Panc1 (cell line): ENCODE data around the gene RAD50. TPM values are rescaled to one million over a fixed set of nuclear protein-coding genes. Genes with fewer than 3 reads are reported as not detected.

Source experiments
- ATAC-seq: fragments of 200-7000 bp; cut with Tn5 transposase; 2 replicates; pipeline ENCODE4 v1.9.1; 2020; ENCODE audit warnings: mild to moderate bottlenecking, moderate library complexity
- BruUV-seq: library from RNA; stranded (reverse); fragments of 400-500 nt; replicated peaks from 2 replicates; lab custom pipeline; 2021; lab: Mats Ljungman, UMichigan
- CTCF ChIA-PET: fragments of 300-600 bp; sonication (Branson Sonifier 250); formaldehyde crosslinking; loops from one replicate; lab custom pipeline; 2022; ENCODE audit warnings: antibody characterized with exemption; lab: Charles Lee
- POLR2A ChIA-PET: fragments of 300-600 bp; sonication (Branson Sonifier 250); formaldehyde crosslinking; loops from one replicate; lab custom pipeline; 2022; ENCODE audit warnings: antibody characterized with exemption; lab: Charles Lee
- DNase-seq: peaks from one replicate; pipeline ENCODE4 v3.0.0-alpha.2; 2010; ENCODE audit warnings: low read depth, low spot score
- H3K27ac ChIP-seq: 2 replicates; pipeline ENCODE4 v1.5.1; 2011; ENCODE audit warnings: mild to moderate bottlenecking, low read length, inconsistent platforms
- H3K27me3 ChIP-seq: fragments of 200-500 bp; sonication (Bioruptor generic); 2 replicates; pipeline ENCODE4 v1.6.0; 2014; ENCODE audit warnings: low read length, inconsistent platforms; ENCODE audit not compliant: control insufficient read depth, insufficient read depth
- H3K36me3 ChIP-seq: fragments of 200-500 bp; sonication (Bioruptor generic); 2 replicates; pipeline ENCODE4 v1.5.1; 2014; ENCODE audit warnings: inconsistent platforms, mild to moderate bottlenecking, low read length, moderate library complexity; ENCODE audit not compliant: control insufficient read depth, insufficient read depth
- H3K4me1 ChIP-seq: 2 replicates; pipeline ENCODE4 v1.5.1; 2011; ENCODE audit warnings: inconsistent platforms, mild to moderate bottlenecking, low read length, moderate library complexity; ENCODE audit not compliant: control insufficient read depth, insufficient read depth
- H3K4me3 ChIP-seq, 2 experiments: 2 replicates each; pipeline ENCODE4 v1.5.1; 2011 to 2012; ENCODE audit warnings: low read depth in 2 of 2, low read length in 2 of 2, mild to moderate bottlenecking in 2 of 2, inconsistent platforms in 1 of 2, moderate library complexity in 1 of 2
- H3K9me3 ChIP-seq: fragments of 200-500 bp; sonication (Bioruptor generic); 2 replicates; pipeline ENCODE4 v1.5.1; 2014; ENCODE audit warnings: low read depth, mild to moderate bottlenecking, inconsistent platforms, low read length, moderate library complexity; ENCODE audit not compliant: control insufficient read depth, insufficient read depth
- POLR2AphosphoS5 ChIP-seq: IDR thresholded peaks from 2 replicates; pipeline ENCODE4 v1.6.1; 2012; ENCODE audit warnings: mild to moderate bottlenecking, low read depth, low read length, moderate library complexity
- SIN3A ChIP-seq: IDR thresholded peaks from 2 replicates; pipeline ENCODE4 v1.6.1; 2012; ENCODE audit warnings: low read depth, mild to moderate bottlenecking, low read length, moderate library complexity, borderline replicate concordance; ENCODE audit not compliant: insufficient read depth
- TCF7L2 ChIP-seq: IDR thresholded peaks from 2 replicates; pipeline ENCODE4 v1.6.1; 2011; ENCODE audit warnings: mild to moderate bottlenecking, low read depth, low read length, inconsistent platforms
- in situ Hi-C: cut with HindIII; loops from 2 replicates; pipeline ENCODE4 v1.10.0; 2016; ENCODE audit warnings: low sequenced_read_pairs, low pct_unique_long_range_greater_than_20kb
- intact Hi-C: fragments of 100-400 bp; cut with micrococcal nuclease; formaldehyde crosslinking; loops from one replicate; pipeline ENCODE4 v1.10.0; 2022; ENCODE audit not compliant: unreplicated experiment
- total RNA-seq: library from RNA; stranded (reverse); gene quantifications from one replicate; pipeline ENCODE4 v1.2.1, GENCODE V29; 2021; ENCODE audit not compliant: unreplicated experiment
- TF ChIP-seq, protein P1 (sequence below): fragments of 450-650 bp; IDR thresholded peaks from 2 replicates; pipeline ENCODE4 v1.5.1; 2017; ENCODE audit warnings: mild to moderate bottlenecking
- TF ChIP-seq, protein P2 (sequence below), 2 experiments: IDR thresholded peaks; 2 replicates each; pipeline ENCODE4 v1.6.1; 2011 to 2012; ENCODE audit warnings: low read depth in 2 of 2, control low read depth in 1 of 2, low read length in 1 of 2, mild to moderate bottlenecking in 1 of 2, moderate library complexity in 1 of 2; ENCODE audit not compliant: insufficient read depth in 1 of 2

Gene RAD50
- total RNA-seq, 1 experiment from 2014 or later = 77.6 TPM

DNA sequence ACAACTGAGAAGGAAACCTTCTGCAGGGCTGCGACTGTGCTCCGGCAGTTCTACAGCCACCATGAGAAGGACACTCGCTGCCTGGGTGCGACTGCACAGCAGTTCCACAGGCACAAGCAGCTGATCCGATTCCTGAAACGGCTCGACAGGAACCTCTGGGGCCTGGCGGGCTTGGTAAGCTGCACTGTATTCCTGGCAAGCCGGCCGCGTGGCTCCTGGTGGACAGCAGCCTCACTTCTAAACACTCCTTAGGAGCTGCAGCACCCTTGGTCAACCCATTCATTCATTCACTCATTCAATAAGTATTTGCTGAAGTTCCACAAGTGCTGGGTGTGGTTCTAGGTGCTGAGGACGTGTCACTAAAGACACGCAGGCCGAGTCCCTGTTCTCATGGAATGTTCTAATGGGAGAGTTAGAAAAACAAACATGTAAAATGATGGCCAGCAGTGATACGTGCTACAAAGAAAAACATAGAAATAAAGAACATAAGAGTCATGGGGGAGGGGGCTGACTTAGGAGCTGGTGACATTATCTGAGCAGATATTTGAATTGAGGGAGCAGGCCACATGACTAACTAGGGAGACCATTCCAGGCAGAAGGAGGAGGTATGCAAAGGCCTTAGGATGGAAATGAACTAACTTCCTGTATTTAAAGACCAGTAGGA, 123.1 kb downstream of the RAD50 start:
- intact Hi-C loops (no loop called here), in situ Hi-C loops (no loop called here)
- ChIA-PET POLR2A (no interaction called here), CTCF (no interaction called here)
- H3K27ac ChIP-seq = no peak overlapping the region
- no peak for DNase-seq
- no peaks in the 10 kb centered on the region for H3K9me3 ChIP-seq
- H3K4me1 ChIP-seq = peaks cover 15% of the 10 kb centered on the region
- no TSS peak for BruUV-seq
- H3K27me3 ChIP-seq = no peaks in the 10 kb centered on the region
- H3K4me3 ChIP-seq = no peak overlapping the region
- H3K36me3 ChIP-seq = no peaks in the 10 kb centered on the region
- ATAC-seq = no peak
- TF ChIP-seq, protein P1, sequence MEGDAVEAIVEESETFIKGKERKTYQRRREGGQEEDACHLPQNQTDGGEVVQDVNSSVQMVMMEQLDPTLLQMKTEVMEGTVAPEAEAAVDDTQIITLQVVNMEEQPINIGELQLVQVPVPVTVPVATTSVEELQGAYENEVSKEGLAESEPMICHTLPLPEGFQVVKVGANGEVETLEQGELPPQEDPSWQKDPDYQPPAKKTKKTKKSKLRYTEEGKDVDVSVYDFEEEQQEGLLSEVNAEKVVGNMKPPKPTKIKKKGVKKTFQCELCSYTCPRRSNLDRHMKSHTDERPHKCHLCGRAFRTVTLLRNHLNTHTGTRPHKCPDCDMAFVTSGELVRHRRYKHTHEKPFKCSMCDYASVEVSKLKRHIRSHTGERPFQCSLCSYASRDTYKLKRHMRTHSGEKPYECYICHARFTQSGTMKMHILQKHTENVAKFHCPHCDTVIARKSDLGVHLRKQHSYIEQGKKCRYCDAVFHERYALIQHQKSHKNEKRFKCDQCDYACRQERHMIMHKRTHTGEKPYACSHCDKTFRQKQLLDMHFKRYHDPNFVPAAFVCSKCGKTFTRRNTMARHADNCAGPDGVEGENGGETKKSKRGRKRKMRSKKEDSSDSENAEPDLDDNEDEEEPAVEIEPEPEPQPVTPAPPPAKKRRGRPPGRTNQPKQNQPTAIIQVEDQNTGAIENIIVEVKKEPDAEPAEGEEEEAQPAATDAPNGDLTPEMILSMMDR = no peak
- TF ChIP-seq TCF7L2 (no peak), SIN3A (no peak), POLR2AphosphoS5 (no peak)
- TF ChIP-seq, protein P2, sequence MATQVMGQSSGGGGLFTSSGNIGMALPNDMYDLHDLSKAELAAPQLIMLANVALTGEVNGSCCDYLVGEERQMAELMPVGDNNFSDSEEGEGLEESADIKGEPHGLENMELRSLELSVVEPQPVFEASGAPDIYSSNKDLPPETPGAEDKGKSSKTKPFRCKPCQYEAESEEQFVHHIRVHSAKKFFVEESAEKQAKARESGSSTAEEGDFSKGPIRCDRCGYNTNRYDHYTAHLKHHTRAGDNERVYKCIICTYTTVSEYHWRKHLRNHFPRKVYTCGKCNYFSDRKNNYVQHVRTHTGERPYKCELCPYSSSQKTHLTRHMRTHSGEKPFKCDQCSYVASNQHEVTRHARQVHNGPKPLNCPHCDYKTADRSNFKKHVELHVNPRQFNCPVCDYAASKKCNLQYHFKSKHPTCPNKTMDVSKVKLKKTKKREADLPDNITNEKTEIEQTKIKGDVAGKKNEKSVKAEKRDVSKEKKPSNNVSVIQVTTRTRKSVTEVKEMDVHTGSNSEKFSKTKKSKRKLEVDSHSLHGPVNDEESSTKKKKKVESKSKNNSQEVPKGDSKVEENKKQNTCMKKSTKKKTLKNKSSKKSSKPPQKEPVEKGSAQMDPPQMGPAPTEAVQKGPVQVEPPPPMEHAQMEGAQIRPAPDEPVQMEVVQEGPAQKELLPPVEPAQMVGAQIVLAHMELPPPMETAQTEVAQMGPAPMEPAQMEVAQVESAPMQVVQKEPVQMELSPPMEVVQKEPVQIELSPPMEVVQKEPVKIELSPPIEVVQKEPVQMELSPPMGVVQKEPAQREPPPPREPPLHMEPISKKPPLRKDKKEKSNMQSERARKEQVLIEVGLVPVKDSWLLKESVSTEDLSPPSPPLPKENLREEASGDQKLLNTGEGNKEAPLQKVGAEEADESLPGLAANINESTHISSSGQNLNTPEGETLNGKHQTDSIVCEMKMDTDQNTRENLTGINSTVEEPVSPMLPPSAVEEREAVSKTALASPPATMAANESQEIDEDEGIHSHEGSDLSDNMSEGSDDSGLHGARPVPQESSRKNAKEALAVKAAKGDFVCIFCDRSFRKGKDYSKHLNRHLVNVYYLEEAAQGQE (IDR thresholded peaks at IDR 0.05; ENCODE audit: insufficient read depth in 1 of 2, low read depth in 2 of 2, low read length in 1 of 2) = no peak

DNA sequence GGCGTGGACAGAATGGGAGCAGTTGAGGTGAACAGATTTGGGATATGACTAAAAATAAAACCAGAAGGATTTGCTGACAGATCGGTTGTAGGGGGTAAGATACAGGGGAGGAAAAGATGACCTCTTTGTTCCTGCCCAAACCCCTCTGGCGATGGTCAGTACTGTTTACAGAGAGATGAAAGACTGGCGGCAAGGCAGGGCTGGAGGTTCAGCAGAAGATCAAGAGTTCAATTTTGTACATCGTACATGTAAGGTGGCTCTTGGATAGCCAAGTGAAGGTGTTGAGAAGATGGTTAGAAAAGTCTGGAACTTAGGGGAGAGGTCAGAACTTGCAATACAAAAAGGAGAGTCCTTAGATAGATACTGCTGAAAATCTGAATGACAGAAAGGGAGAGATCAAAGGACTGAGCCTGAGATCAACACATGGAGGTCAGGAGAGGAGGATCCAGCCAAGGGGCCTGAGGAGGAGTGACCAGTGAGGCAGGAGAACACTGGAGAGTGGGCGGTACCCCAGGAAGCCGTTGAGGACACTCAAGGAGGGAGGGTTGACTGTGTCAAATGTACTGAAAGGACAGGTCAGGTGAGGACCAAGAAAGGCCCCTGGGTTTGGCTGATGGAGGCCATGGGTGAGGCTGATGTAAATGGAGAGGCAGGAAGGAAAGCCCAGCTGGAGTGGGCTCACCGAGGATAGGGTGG, 124.2 kb downstream of the RAD50 start:
- H3K4me3 ChIP-seq = no peak overlapping the region
- H3K36me3 ChIP-seq = no peaks in the 10 kb centered on the region
- H3K27ac ChIP-seq = no peak overlapping the region
- no TSS peak for BruUV-seq
- ChIA-PET POLR2A (no interaction called here), CTCF (no interaction called here)
- ATAC-seq (no peak), DNase-seq (no peak)
- in situ Hi-C loops (no loop called here), intact Hi-C loops (no loop called here)
- H3K9me3 ChIP-seq = no peaks in the 10 kb centered on the region
- no peaks in the 10 kb centered on the region for H3K27me3 ChIP-seq
- TF ChIP-seq, protein P1 = no peak
- TF ChIP-seq TCF7L2 (no peak), POLR2AphosphoS5 (no peak), SIN3A (no peak)
- TF ChIP-seq, protein P2 (IDR thresholded peaks at IDR 0.05; ENCODE audit: insufficient read depth in 1 of 2, low read depth in 2 of 2, low read length in 1 of 2) = no peak
- H3K4me1 ChIP-seq = peaks cover 10% of the 10 kb centered on the region; the same call in 1 of the 2 replicates
